Ramos (cell line): ENCODE measurements around the gene MXRA8.
"Not testable (repeated sequence)": the region's sequence is repeated elsewhere in the genome, so short reads cannot be mapped to it uniquely, and the experiment has no call there.

Experiments used
- in situ Hi-C: fragments of 300-500 bp; cut with MboI; formaldehyde crosslinking; loops from one replicate; pipeline ENCODE4 v1.14.3; 2022; ENCODE audit warnings: low sequenced_read_pairs; ENCODE audit not compliant: unreplicated experiment

Gene MXRA8

GRCh38 chr1:1370771-1371300 is 12.5 kb upstream of the MXRA8 start:
- in situ Hi-C loops, result no loop called here

- in situ Hi-C loops, result not testable (repeated sequence)
Observed at GRCh38 chr1:1370094-1370493, 11.7 kb upstream of the MXRA8 start.

GRCh38 chr1:1367315-1367714 is 9.0 kb upstream of the MXRA8 start:
- in situ Hi-C loops, result no loop called here

- in situ Hi-C loops, result no loop called here
Observed at GRCh38 chr1:1366699-1367066, 8.3 kb upstream of the MXRA8 start.

GRCh38 chr1:1365875-1366698 is 7.7 kb upstream of the MXRA8 start:
- in situ Hi-C loops, result no loop called here

GRCh38 chr1:1364266-1364665 is 5.9 kb upstream of the MXRA8 start:
- in situ Hi-C loops, result no loop called here

- in situ Hi-C loops, result no loop called here
Observed at GRCh38 chr1:1361982-1362423, 3.6 kb upstream of the MXRA8 start.

GRCh38 chr1:1361233-1361981 is 3.1 kb upstream of the MXRA8 start:
- in situ Hi-C loops, result no loop called here

- in situ Hi-C loops, result no loop called here
Observed at GRCh38 chr1:1360506-1361169, 2.3 kb upstream of the MXRA8 start.

GRCh38 chr1:1359664-1360468 is 1.5 kb upstream of the MXRA8 start:
- in situ Hi-C loops, result no loop called here

GRCh38 chr1:1359308-1359663 is 931 bp upstream of the MXRA8 start:
- in situ Hi-C loops, result no loop called here

- in situ Hi-C loops, result no loop called here
Observed at GRCh38 chr1:1357871-1358432, 403 bp downstream of the MXRA8 start.

- in situ Hi-C loops, result no loop called here
Observed at GRCh38 chr1:1356796-1357401, 1.5 kb downstream of the MXRA8 start.

GRCh38 chr1:1356166-1356795 is 2.1 kb downstream of the MXRA8 start:
- in situ Hi-C loops, result no loop called here

GRCh38 chr1:1355416-1355815 is 2.9 kb downstream of the MXRA8 start:
- in situ Hi-C loops, result no loop called here

- in situ Hi-C loops, result no loop called here
Observed at GRCh38 chr1:1354271-1355247, 3.8 kb downstream of the MXRA8 start.

GRCh38 chr1:1353389-1354151 is 4.8 kb downstream of the MXRA8 start:
- in situ Hi-C loops, result no loop called here
